IMR-90 (cell line): ENCODE measurements around the gene DISC1. TPM values are rescaled to one million over a fixed set of nuclear protein-coding genes. Genes with fewer than 3 reads are reported as not detected.

ENCODE experiments used
- ATAC-seq: fragments of 200-7000 bp; cut with Tn5 transposase; 2 replicates; pipeline ENCODE4 v1.9.1; 2020; ENCODE audit warnings: low read depth, mild to moderate bottlenecking, moderate library complexity
- BruUV-seq: library from RNA; stranded (reverse); fragments of 400-500 nt; replicated peaks from 2 replicates; lab custom pipeline; 2021; lab: Mats Ljungman, UMichigan
- CTCF ChIA-PET: fragments of 300-600 bp; formaldehyde crosslinking; extraction: SDS; loops from one replicate; lab custom pipeline; 2021; ENCODE audit warnings: antibody characterized with exemption; lab: Yijun Ruan, JAX
- POLR2A ChIA-PET: fragments of 300-600 bp; sonication (Branson Sonifier 250); formaldehyde crosslinking; loops from one replicate; lab custom pipeline; 2022; ENCODE audit warnings: antibody characterized with exemption; ENCODE audit not compliant: unreplicated experiment; lab: Charles Lee
- DNase-seq: peaks from one replicate; pipeline ENCODE4 v3.0.0; 2013
- H2AFZ ChIP-seq: replicated peaks from 2 replicates; pipeline ENCODE3; 2013; ENCODE audit warnings: low read length, mild to moderate bottlenecking; ENCODE audit not compliant: poor library complexity
- H2AK5ac ChIP-seq: 2 replicates; pipeline ENCODE4 v1.6.1; 2013; ENCODE audit warnings: low read depth, low read length, inconsistent platforms
- H2AK9ac ChIP-seq: replicated peaks from 2 replicates; pipeline ENCODE3; 2013; ENCODE audit warnings: mild to moderate bottlenecking, low read depth, low read length, moderate library complexity; ENCODE audit not compliant: poor library complexity
- H2BK120ac ChIP-seq: 2 replicates; pipeline ENCODE4 v1.6.1; 2013; ENCODE audit warnings: low read depth, low read length, inconsistent platforms
- H2BK15ac ChIP-seq: 3 replicates; pipeline ENCODE4 v1.6.1; 2013; ENCODE audit warnings: low read depth, low read length, inconsistent platforms
- H2BK20ac ChIP-seq: 2 replicates; pipeline ENCODE4 v1.6.1; 2013; ENCODE audit warnings: low read depth, mild to moderate bottlenecking, inconsistent platforms, low read length, moderate library complexity
- H2BK5ac ChIP-seq: 2 replicates; pipeline ENCODE4 v1.6.1; 2013; ENCODE audit warnings: mild to moderate bottlenecking, low read depth, low read length, inconsistent platforms; ENCODE audit not compliant: poor library complexity, severe bottlenecking
- H3K14ac ChIP-seq: replicated peaks from 2 replicates; pipeline ENCODE4 v1.6.1; 2013; ENCODE audit warnings: low read depth, low read length, inconsistent platforms
- H3K18ac ChIP-seq: 2 replicates; pipeline ENCODE4 v1.6.1; 2013; ENCODE audit warnings: low read depth, low read length, control low read depth
- H3K23ac ChIP-seq: 2 replicates; pipeline ENCODE4 v1.6.1; 2013; ENCODE audit warnings: low read depth, low read length, inconsistent platforms
- H3K27ac ChIP-seq: 2 replicates; pipeline ENCODE4 v1.5.1; 2013; ENCODE audit warnings: mild to moderate bottlenecking, control low read depth, low read length; ENCODE audit not compliant: insufficient read depth
- H3K27me3 ChIP-seq: 2 replicates; pipeline ENCODE4 v1.6.1; 2013; ENCODE audit warnings: low read length; ENCODE audit not compliant: control insufficient read depth, insufficient read depth
- H3K36me3 ChIP-seq: 2 replicates; pipeline ENCODE4 v1.6.1; 2013; ENCODE audit warnings: low read length, mixed read lengths; ENCODE audit not compliant: control insufficient read depth, insufficient read depth
- H3K4ac ChIP-seq: 2 replicates; pipeline ENCODE4 v1.6.1; 2013; ENCODE audit warnings: low read depth, low read length, inconsistent platforms
- H3K4me1 ChIP-seq: 2 replicates; pipeline ENCODE4 v1.6.1; 2013; ENCODE audit warnings: low read length, mixed read lengths; ENCODE audit not compliant: control insufficient read depth, insufficient read depth
- H3K4me2 ChIP-seq: 2 replicates; pipeline ENCODE4 v1.6.1; 2013; ENCODE audit warnings: low read depth, mild to moderate bottlenecking, control low read depth, low read length, moderate library complexity
- H3K4me3 ChIP-seq: 2 replicates; pipeline ENCODE4 v1.5.1; 2013; ENCODE audit warnings: low read depth, mild to moderate bottlenecking, control low read depth, low read length, moderate library complexity; ENCODE audit not compliant: insufficient read depth
- H3K56ac ChIP-seq: 2 replicates; pipeline ENCODE4 v1.6.1; 2013; ENCODE audit warnings: low read length, inconsistent platforms; ENCODE audit not compliant: insufficient read depth; ENCODE audit errors: extremely low read depth
- H3K79me1 ChIP-seq, 2 experiments: 2 replicates each; pipeline ENCODE4 v1.6.1; 2013; ENCODE audit warnings: low read length in 2 of 2, inconsistent platforms in 1 of 2, low read depth in 1 of 2
- H3K9ac ChIP-seq: 2 replicates; pipeline ENCODE4 v1.6.1; 2013; ENCODE audit warnings: low read depth, low read length, control low read depth
- H3K9me1 ChIP-seq: 2 replicates; pipeline ENCODE4 v1.6.1; 2013; ENCODE audit warnings: low read length, inconsistent platforms; ENCODE audit not compliant: insufficient read depth
- H3K9me3 ChIP-seq: 2 replicates; pipeline ENCODE4 v1.6.1; 2013; ENCODE audit warnings: low read length; ENCODE audit not compliant: control insufficient read depth, insufficient read depth
- H4K20me1 ChIP-seq: 2 replicates; pipeline ENCODE4 v1.6.1; 2013; ENCODE audit warnings: low read length, inconsistent platforms; ENCODE audit not compliant: insufficient read depth
- H4K5ac ChIP-seq: 2 replicates; pipeline ENCODE4 v1.6.1; 2013; ENCODE audit warnings: mild to moderate bottlenecking, low read depth, low read length, control low read depth
- H4K8ac ChIP-seq, 2 experiments: 2 replicates each; pipeline ENCODE4 v1.6.1; 2013; ENCODE audit warnings: low read depth in 2 of 2, low read length in 2 of 2, control low read depth in 1 of 2, inconsistent platforms in 1 of 2
- H4K91ac ChIP-seq: 2 replicates; pipeline ENCODE4 v1.6.1; 2013; ENCODE audit warnings: low read depth, low read length, inconsistent platforms; ENCODE audit not compliant: insufficient read depth
- BHLHE40 ChIP-seq: fragments of 150-350 bp; IDR thresholded peaks from 2 replicates; pipeline ENCODE4 v1.6.1; 2016; ENCODE audit warnings: mild to moderate bottlenecking, low read depth, low read length
- CEBPB ChIP-seq: IDR thresholded peaks from 2 replicates; pipeline ENCODE4 v1.6.1; 2012; ENCODE audit warnings: low read depth, low read length, improper control_type of control experiment
- CHD1 ChIP-seq: IDR thresholded peaks from 2 replicates; pipeline ENCODE4 v1.6.1; 2012; ENCODE audit warnings: low read depth, low read length, improper control_type of control experiment
- MAFK ChIP-seq: IDR thresholded peaks from 2 replicates; pipeline ENCODE4 v1.6.1; 2012; ENCODE audit warnings: low read depth, low read length, improper control_type of control experiment
- MAZ ChIP-seq: IDR thresholded peaks from 2 replicates; pipeline ENCODE4 v1.6.1; 2012; ENCODE audit warnings: low read depth, mild to moderate bottlenecking, low read length, improper control_type of control experiment, moderate library complexity, borderline replicate concordance
- MXI1 ChIP-seq: IDR thresholded peaks from 2 replicates; pipeline ENCODE4 v1.6.1; 2012; ENCODE audit warnings: low read depth, mild to moderate bottlenecking, low read length, moderate library complexity, borderline replicate concordance
- NFE2L2 ChIP-seq: fragments of 150-350 bp; IDR thresholded peaks from 2 replicates; pipeline ENCODE4 v1.6.1; 2016; ENCODE audit warnings: low read depth, mild to moderate bottlenecking, low read length
- POLR2A ChIP-seq: IDR thresholded peaks from 2 replicates; pipeline ENCODE4 v1.6.1; 2012; ENCODE audit warnings: mild to moderate bottlenecking, low read depth, low read length
- RAD21 ChIP-seq: IDR thresholded peaks from 2 replicates; pipeline ENCODE4 v1.6.1; 2012; ENCODE audit warnings: low read length, improper control_type of control experiment
- RCOR1 ChIP-seq: IDR thresholded peaks from 2 replicates; pipeline ENCODE4 v1.6.1; 2012; ENCODE audit warnings: mild to moderate bottlenecking, low read length, improper control_type of control experiment; ENCODE audit not compliant: insufficient replicate concordance
- RFX5 ChIP-seq: IDR thresholded peaks from 2 replicates; pipeline ENCODE4 v1.8.0; 2012; ENCODE audit warnings: low read depth, mild to moderate bottlenecking, low read length, moderate library complexity
- SMC3 ChIP-seq: fragments of 150-350 bp; IDR thresholded peaks from 2 replicates; pipeline ENCODE4 v1.6.1; 2016; ENCODE audit warnings: low read depth, mild to moderate bottlenecking, antibody characterized with exemption, low read length, moderate library complexity
- WGBS, 2 experiments: methylation state at CpG; one replicate each; pipeline versions ENCODE4 v1.1.5 to v1.1.7; 2013; ENCODE audit warnings: missing lambda C conversion rate in 2 of 2; ENCODE audit not compliant: insufficient read length in 1 of 2; ENCODE audit errors: extremely low coverage in 2 of 2; 5-methylcytosine and 5-hydroxymethylcytosine counted together
- dilution Hi-C: fragments of 300-500 bp; cut with HindIII; formaldehyde crosslinking; loops from one replicate; pipeline ENCODE4 v1.14.3; 2018; ENCODE audit warnings: low sequenced_read_pairs; ENCODE audit not compliant: unreplicated experiment
- in situ Hi-C: fragments of 300-500 bp; cut with MboI; formaldehyde crosslinking; loops from 3 replicates; pipeline ENCODE4 v1.14.3; 2019; ENCODE audit warnings: low sequenced_read_pairs, inconsistent platforms, mixed read lengths
- intact Hi-C: fragments of 100-400 bp; cut with micrococcal nuclease; formaldehyde crosslinking; loops from 2 replicates; pipeline ENCODE4 v1.10.0; 2022
- polyA plus RNA-seq, 3 experiments: library from polyadenylated mRNA; depleted of rRNA; stranded (reverse); fragments of >200 nt; gene quantifications; 2 replicates each; pipeline ENCODE4 v1.2.3, GENCODE V29; 2012; ENCODE audit warnings: low replicate concordance in 1 of 3
- total RNA-seq: library from RNA; depleted of rRNA; stranded (reverse); fragments of >200 nt; gene quantifications from 2 replicates; pipeline ENCODE4 v1.2.3, GENCODE V29; 2012
- TF ChIP-seq, protein P1 (sequence below): fragments of 150-350 bp; IDR thresholded peaks from 2 replicates; pipeline ENCODE4 v1.6.1; 2016; ENCODE audit warnings: low read depth, mild to moderate bottlenecking, low read length, moderate library complexity, borderline replicate concordance
- TF ChIP-seq, protein P2 (sequence below): conservative IDR thresholded peaks from 2 replicates; pipeline ENCODE4 v1.5.1; 2012; ENCODE audit warnings: mild to moderate bottlenecking, low read depth, low read length, improper control_type of control experiment

Gene DISC1
- total and polyA plus RNA-seq, 2 of the 4 experiments (the other 2 are of a cell fraction), result 2.2 to 7.0 TPM

DNA sequence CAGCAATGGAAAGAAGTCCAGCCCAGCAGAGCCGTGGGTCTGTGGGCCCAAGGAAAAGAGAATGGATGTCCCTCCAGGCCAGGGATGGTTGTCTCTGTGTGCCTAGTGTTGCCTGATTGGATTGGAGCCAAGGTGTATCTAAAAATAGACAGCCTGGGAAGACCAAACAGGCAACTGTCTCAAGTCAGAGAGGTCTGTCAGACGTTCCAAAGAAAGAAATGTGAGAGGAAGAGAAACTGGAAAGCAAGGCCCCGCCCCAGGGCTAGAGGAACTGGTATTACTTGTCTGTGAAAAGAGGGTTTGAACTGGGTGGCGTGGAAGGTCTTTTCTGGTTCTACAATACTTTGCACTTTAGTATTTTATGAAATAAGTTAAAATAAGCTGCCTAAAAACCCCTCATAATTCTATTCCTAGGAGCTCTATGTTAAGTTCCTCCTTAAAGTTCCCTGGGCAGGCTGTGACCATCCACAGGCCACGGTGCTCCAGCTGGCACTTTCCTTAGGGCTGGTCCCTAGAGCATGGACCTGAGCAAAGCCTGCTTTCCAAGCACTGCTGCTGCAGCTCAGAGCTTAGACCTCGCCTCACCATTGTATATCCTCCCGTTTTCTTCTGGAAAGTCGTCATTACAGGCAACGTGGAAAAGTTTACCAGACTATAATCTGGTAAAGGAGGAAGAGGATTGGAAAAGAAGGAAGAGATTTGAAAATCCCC lies 151.6 kb downstream of the DISC1 start:
- no peaks in the 10 kb centered on the region for H3K36me3 ChIP-seq
- peaks cover 10% of the 10 kb centered on the region for H3K4me1 ChIP-seq
- no peak overlapping the region; the same call in 1 of the 2 replicates for H4K5ac ChIP-seq
- H3K14ac ChIP-seq, result peak overlapping the region; percentile 39; the same call in 1 of the 2 replicates
- TF ChIP-seq CEBPB, result no peak
- TF ChIP-seq, protein P1, sequence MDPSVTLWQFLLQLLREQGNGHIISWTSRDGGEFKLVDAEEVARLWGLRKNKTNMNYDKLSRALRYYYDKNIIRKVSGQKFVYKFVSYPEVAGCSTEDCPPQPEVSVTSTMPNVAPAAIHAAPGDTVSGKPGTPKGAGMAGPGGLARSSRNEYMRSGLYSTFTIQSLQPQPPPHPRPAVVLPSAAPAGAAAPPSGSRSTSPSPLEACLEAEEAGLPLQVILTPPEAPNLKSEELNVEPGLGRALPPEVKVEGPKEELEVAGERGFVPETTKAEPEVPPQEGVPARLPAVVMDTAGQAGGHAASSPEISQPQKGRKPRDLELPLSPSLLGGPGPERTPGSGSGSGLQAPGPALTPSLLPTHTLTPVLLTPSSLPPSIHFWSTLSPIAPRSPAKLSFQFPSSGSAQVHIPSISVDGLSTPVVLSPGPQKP, result no peak
- no peak for TF ChIP-seq RCOR1
- TF ChIP-seq RFX5, result no peak
- no peak for TF ChIP-seq BHLHE40
- no peak for TF ChIP-seq MAFK
- TF ChIP-seq POLR2A, result no peak
- no peak for TF ChIP-seq MAZ
- TF ChIP-seq, protein P2, sequence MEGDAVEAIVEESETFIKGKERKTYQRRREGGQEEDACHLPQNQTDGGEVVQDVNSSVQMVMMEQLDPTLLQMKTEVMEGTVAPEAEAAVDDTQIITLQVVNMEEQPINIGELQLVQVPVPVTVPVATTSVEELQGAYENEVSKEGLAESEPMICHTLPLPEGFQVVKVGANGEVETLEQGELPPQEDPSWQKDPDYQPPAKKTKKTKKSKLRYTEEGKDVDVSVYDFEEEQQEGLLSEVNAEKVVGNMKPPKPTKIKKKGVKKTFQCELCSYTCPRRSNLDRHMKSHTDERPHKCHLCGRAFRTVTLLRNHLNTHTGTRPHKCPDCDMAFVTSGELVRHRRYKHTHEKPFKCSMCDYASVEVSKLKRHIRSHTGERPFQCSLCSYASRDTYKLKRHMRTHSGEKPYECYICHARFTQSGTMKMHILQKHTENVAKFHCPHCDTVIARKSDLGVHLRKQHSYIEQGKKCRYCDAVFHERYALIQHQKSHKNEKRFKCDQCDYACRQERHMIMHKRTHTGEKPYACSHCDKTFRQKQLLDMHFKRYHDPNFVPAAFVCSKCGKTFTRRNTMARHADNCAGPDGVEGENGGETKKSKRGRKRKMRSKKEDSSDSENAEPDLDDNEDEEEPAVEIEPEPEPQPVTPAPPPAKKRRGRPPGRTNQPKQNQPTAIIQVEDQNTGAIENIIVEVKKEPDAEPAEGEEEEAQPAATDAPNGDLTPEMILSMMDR, result no peak
- no peak for TF ChIP-seq RAD21
- no peak for TF ChIP-seq NFE2L2
- TF ChIP-seq SMC3, result no peak
- no peak for TF ChIP-seq MXI1
- no peak for TF ChIP-seq CHD1
- no peak overlapping the region for H2BK5ac ChIP-seq
- H2BK15ac ChIP-seq, result no peak overlapping the region; the same call in 2 of the 3 replicates
- no peak overlapping the region for H3K4me3 ChIP-seq
- 57% methylated on average over 1 of the region's 9 CpGs; no CpG with 5 or more reads in 1 of the 2 experiments for WGBS, 2 experiments
- H2AFZ ChIP-seq, result no peak overlapping the region
- H3K9ac ChIP-seq, result no peak overlapping the region
- no peaks in the 10 kb centered on the region for H3K79me1 ChIP-seq
- dilution Hi-C loops (no loop called here), intact Hi-C loops (no loop called here), in situ Hi-C loops (no loop called here)
- no TSS peak for BruUV-seq
- H2AK5ac ChIP-seq, result no peak overlapping the region
- H4K91ac ChIP-seq, result peak overlapping the region; percentile 35; the same call in 1 of the 2 replicates
- no peak overlapping the region for H3K4me2 ChIP-seq
- no peaks in the 10 kb centered on the region for H3K9me3 ChIP-seq
- no peak overlapping the region for H2AK9ac ChIP-seq
- H2BK20ac ChIP-seq, result no peak overlapping the region
- peak overlapping the region; percentile 30; the same call in 1 of the 2 replicates for H2BK120ac ChIP-seq
- H3K9me1 ChIP-seq, result peaks cover 5% of the 10 kb centered on the region; the same call in 1 of the 2 replicates
- no peak overlapping the region for H3K18ac ChIP-seq
- no peaks in the 10 kb centered on the region for H4K20me1 ChIP-seq
- CTCF ChIA-PET, result interaction anchor here (0.5 to 2.1 kb wide), 2 partner anchors 21 to 1174 kb away, joined by 4 to 8 read pairs; no protein-coding TSS in a partner anchor
- POLR2A ChIA-PET, result no interaction called here
- no peaks in the 10 kb centered on the region for H3K27me3 ChIP-seq
- peak overlapping the region; percentile 47; the same call in 1 of the 2 replicates for H3K4ac ChIP-seq
- no peak overlapping the region; a peak in 1 of 4 replicates for H4K8ac ChIP-seq
- no peak for ATAC-seq
- no peak overlapping the region for H3K23ac ChIP-seq
- no peak overlapping the region for H3K56ac ChIP-seq
- peak; percentile 47 for DNase-seq
- no peak overlapping the region for H3K27ac ChIP-seq
